NCI-H2107 treated with DMSO at 0.1 percent for 48 hours (cell line): ENCODE results near the gene SH2D1B.
"Not testable (repeated sequence)": the region's sequence is repeated elsewhere in the genome, so short reads cannot be mapped to it uniquely, and the experiment has no call there.

Experiments used
- DNase-seq: peaks from one replicate; lab custom pipeline; 2025; ENCODE audit not compliant: unreplicated experiment; lab: John Stamatoyannopoulos, UW

SH2D1B gene

GRCh38 chr1:162365284-162366020 lies 46.5 kb downstream of the SH2D1B start:
- DNase-seq: no peak

- DNase-seq: no peak
These were observed 47.4 kb downstream of the SH2D1B start for GRCh38 chr1:162364498-162364897.

DNA sequence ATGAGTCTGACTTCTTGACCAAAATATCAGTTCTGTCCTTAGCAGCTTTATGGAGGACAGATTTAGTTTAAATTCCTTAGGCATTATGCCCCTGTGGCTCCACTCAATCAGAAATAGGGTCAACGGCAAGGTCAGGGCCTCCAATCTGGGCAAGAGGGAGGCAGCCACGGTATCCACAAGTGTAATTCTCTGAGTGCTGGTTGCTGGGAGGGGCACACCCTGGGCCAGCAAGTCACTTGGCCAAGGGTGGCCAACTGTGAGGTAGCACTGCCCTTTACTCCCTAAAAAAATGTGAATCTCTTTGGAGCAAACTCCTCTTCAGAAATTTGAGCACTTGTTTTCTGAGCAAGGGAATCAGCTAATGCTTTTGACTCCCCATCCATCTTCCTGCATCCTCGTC lies 48.1 kb downstream of the SH2D1B start:
- DNase-seq: no peak

GRCh38 chr1:162361349-162361748 lies 50.6 kb downstream of the SH2D1B start:
- DNase-seq: no peak

DNA sequence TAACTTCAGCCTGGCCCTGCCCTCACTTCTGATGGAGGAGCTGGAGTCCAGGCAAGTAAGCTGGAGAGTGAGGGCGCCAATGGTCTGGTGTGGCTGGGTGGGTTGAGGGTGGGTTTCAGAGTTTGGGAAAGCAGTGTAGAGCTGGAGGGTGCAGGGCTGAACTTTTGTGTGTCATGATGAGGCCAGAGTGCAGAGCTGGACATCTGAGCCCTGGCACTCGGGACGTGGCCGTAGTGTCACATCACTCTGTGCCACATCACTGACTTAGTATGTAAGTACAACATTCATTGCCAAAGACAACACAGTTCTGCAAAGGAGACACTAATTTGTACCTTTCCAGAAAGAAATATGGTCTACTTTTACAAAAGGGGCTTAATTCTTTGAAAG lies 51.1 kb downstream of the SH2D1B start:
- DNase-seq: no peak

GRCh38 chr1:162360237-162360873 lies 51.6 kb downstream of the SH2D1B start:
- DNase-seq: no peak

- no peak for DNase-seq
These were observed 52.3 kb downstream of the SH2D1B start for GRCh38 chr1:162359523-162360236.

GRCh38 chr1:162358928-162359327 lies 53.0 kb downstream of the SH2D1B start:
- no peak for DNase-seq

- no peak for DNase-seq
These were observed 54.2 kb downstream of the SH2D1B start for GRCh38 chr1:162357681-162358266.

DNA sequence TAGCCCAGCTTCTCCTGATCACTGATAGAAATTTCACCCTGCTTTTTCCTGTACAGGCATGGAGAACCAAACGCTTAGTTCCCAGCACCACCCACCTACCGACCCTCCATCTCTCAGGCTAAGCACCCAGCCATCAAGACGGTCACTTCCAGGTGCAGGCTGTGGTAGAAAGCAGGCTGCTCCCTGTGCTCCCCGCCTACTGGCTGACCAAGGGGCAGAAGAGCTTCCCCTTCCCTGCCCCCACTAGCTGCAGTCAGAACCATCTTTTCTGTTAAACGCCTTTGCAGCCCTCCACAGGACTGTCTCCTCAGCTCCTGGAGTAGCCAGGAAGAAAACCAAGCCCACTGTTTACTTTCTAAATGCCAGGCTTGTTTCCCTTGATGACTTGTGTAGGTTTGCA lies 58.2 kb downstream of the SH2D1B start:
- DNase-seq: no peak

DNA sequence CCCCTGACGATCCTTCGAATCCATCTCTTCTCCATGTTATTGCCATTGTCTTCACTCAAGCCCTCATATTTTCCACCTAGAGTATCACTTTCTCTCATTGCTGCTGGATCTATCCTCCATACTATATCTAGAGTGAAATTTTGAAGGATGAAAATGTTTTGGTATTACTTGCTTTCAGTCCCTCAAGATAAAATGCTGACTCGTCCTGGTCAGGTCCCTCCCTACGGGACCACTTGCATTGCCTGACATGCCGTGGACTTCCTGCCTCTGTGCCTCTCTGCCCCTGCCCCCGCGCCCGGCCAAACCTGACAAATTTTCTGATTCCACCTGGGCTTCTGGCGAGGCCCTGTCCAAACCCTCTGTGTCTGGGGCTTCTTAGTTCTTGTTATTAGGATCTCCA lies 58.9 kb downstream of the SH2D1B start:
- no peak for DNase-seq

DNA sequence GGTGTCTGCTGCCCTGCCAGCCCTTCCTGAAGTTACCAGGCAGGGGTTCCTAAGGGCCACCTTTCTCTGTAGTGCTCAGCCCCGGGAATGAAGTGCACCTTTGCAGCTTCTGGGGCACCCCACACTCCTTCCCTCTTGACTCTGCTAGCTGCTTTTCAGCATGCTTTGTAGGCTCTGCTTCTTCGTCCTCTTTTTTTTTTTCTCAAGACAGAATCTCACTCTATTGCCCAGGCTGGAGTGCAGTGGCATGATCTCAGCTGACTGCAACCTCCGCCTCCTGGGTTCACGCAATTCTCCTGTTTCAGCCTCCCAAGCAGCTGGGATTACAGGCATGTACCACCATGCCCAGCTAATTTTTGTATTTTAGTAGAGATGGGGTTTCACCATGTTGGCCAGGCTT lies 60.1 kb downstream of the SH2D1B start:
- not testable (repeated sequence) for DNase-seq

- no peak for DNase-seq
These were observed 60.6 kb downstream of the SH2D1B start for GRCh38 chr1:162351246-162351842.

DNA sequence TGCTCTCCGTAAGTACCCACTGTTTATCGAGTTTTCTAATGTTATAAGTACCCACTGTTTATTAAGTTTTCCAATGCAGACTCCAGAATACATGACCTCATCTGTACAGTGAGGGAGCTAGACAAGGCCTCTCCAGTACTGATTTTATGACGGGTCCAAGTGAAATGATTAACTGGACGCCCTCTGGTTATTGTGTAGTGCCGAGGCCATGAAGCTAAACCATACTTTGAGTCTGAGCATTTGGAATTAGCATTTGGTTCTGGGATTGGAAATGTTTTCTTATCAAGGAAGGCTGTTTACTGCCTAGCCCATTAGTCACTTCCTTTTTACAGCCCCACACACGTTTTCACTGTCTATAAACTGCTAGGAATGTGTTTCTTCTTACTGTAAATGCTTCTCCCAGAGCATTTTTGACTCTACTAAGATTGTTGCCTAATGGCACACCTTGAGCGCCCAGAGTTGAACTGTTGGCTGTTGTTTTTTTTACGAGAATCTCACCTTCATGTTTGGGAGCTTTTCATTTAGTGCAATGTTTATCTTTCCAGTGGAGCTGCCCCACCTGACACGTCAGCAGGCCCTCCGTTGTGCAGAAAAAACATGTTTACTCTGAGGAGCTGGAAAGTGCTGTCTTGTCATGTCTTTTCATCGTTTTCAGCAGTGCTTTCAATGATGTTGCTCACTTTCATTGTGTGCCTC lies 62.2 kb downstream of the SH2D1B start:
- DNase-seq: no peak

- no peak for DNase-seq
These were observed 64.7 kb downstream of the SH2D1B start for GRCh38 chr1:162347281-162347680.
